ENCODE data around the gene MAU2. TPM values are rescaled to one million over a fixed set of nuclear protein-coding genes. Genes with fewer than 3 reads are reported as not detected.

Gene MAU2
- total and polyA plus RNA-seq, 2 of the 13 experiments (the other 11 are each of a cell fraction or from before 2014, with no cell fraction given) = 16.8 to 33.8 TPM

GRCh38 chr19:19319732-19320360 lies 783 bp upstream of the MAU2 start (continued):
- TF ChIP-seq ATF6 (CRISPR knock-in tag; conservative IDR thresholded peaks at IDR 0.05) = no peak
- TF ChIP-seq EEA1 (CRISPR knock-in tag; IDR thresholded peaks at IDR 0.05; ENCODE audit: borderline replicate concordance) = no peak
- 0 out of 2 replicates have a peak, but pooled peaks have one; percentile 5 for TF ChIP-seq ZMYM4 (CRISPR knock-in tag; IDR thresholded peaks at IDR 0.05)
- no peak for TF ChIP-seq FOXO1 (CRISPR knock-in tag; IDR thresholded peaks at IDR 0.05)
- no peak for TF ChIP-seq ZNF547 (CRISPR knock-in tag; IDR thresholded peaks at IDR 0.05)
- TF ChIP-seq ARID2 (CRISPR knock-in tag; IDR thresholded peaks at IDR 0.05; ENCODE audit: borderline replicate concordance) = 0 out of 2 replicates have a peak, but pooled peaks have one; percentile 18
- no peak for TF ChIP-seq POLR2AphosphoS5 (IDR thresholded peaks at IDR 0.05; ENCODE audit: low read depth, low read length)
- TF ChIP-seq ZNF264 (CRISPR knock-in tag; IDR thresholded peaks at IDR 0.05) = no peak
- peak; percentile 61; the same call in 1 of the 2 replicates for TF ChIP-seq SALL1 (CRISPR knock-in tag; IDR thresholded peaks at IDR 0.05)
- TF ChIP-seq SSRP1 (CRISPR knock-in tag; IDR thresholded peaks at IDR 0.05) = no peak
- 0 out of 2 replicates have a peak, but pooled peaks have one; percentile 30 for TF ChIP-seq PATZ1 (CRISPR knock-in tag; IDR thresholded peaks at IDR 0.05)
- peak; percentile 59; the same call in 1 of the 2 replicates for TF ChIP-seq ZNF414 (CRISPR knock-in tag; IDR thresholded peaks at IDR 0.05)
- peak; percentile 52; the same call in 1 of the 2 replicates for TF ChIP-seq ZXDC (CRISPR knock-in tag; IDR thresholded peaks at IDR 0.05)
- no peak for TF ChIP-seq ZNF513 (CRISPR knock-in tag; conservative IDR thresholded peaks at IDR 0.05)
- TF ChIP-seq MXD3 (CRISPR knock-in tag; IDR thresholded peaks at IDR 0.05) = peak; percentile 24; the same call in 1 of the 2 replicates
- no peak for TF ChIP-seq SKI (IDR thresholded peaks at IDR 0.05; ENCODE audit: partially characterized antibody)
- no peak for TF ChIP-seq CREB1 (IDR thresholded peaks at IDR 0.05)
- TF ChIP-seq CREB1 (CRISPR knock-in tag; IDR thresholded peaks at IDR 0.05) = no peak
- no peak for TF ChIP-seq ZBTB20 (CRISPR knock-in tag; IDR thresholded peaks at IDR 0.05; ENCODE audit: borderline replicate concordance, low read depth)
- no peak for TF ChIP-seq ATRX (CRISPR knock-in tag; IDR thresholded peaks at IDR 0.05; ENCODE audit: borderline replicate concordance)
- TF ChIP-seq ZNF549 (CRISPR knock-in tag; IDR thresholded peaks at IDR 0.05) = no peak

All from HepG2 (cell line).